T follicular helper cell (primary cell): Measurements from ENCODE around the gene SMAD3.
"Not testable (repeated sequence)": the region's sequence is repeated elsewhere in the genome, so short reads cannot be mapped to it uniquely, and the experiment has no call there.

Experiments
- DNase-seq: peaks from one replicate; pipeline ENCODE4 v3.0.0-alpha.2; 2020; ENCODE audit warnings: low read depth
- total RNA-seq, 2 experiments: gene quantifications; one replicate each; lab custom pipeline; 2026; lab: John Stamatoyannopoulos, UW

SMAD3 gene
- 80.5 to 303 reads per million in 2 experiments for total RNA-seq

DNA sequence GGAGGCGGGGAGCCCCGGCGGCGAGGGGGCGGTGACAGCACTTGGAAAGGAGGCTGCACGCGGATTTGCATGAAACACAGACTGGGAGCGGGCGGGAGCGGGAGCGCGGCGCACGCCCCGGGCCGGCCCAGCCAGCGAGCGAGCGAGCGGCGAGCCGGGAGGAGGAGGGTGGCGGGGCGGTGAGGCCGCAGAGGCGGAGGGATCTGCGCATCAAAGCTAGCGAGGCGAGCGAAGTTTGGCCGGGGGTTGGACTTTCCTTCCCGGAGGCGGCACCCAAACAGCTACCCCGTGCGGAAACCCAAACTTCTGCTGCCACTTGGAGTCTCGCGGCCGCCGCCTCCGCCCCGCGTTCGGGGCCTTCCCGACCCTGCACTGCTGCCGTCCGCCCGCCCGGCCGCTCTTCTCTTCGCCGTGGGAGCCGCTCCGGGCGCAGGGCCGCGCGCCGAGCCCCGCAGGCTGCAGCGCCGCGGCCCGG, at the start of gene SMAD3:
SMAD3 (plus strand) TSS at position 72 of the 475 bp plus-strand sequence. CDS start 553 bp downstream, outside the sequence.
- peak; percentile 59 for DNase-seq

DNA sequence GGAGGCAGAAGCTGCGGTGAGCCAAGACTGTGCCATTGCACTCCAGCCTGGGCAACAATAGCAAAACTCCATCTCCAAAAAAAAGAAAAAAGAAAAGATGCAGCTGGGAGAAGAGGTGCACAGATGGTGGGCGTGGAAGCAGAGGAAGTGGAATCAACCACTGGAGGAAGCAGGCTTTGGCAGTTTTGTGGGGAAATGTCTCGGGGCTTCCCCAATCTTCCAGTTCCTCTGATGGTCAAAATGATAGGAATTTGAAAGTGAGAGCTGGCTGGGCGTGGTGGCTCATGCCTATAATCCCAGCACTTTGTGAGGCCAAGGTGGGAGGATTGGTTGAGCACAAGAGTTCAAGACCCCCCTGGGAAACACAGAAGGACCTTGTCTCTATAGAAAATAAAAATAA, 48.1 kb upstream of the SMAD3 start:
- no peak for DNase-seq

DNA sequence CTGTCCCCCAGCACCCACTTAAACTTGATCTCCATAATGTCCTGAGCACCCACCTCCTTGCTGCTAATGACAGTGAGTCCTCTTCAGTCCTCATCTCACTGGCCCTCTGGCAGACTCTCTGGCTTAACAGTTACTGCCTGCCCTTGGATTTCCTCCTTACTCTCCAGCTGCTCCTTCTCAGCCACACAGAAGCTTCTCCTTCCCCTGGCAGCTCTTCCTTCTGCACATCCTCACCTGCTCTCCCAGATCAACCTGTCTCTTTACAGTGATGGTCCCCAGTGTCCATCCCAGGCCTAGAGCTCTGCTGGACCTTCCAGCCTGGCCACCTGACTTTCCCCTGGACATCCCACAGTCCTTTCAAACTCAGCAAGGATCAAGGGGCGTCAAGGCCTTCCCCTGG, 47.4 kb upstream of the SMAD3 start:
- no peak for DNase-seq

DNA sequence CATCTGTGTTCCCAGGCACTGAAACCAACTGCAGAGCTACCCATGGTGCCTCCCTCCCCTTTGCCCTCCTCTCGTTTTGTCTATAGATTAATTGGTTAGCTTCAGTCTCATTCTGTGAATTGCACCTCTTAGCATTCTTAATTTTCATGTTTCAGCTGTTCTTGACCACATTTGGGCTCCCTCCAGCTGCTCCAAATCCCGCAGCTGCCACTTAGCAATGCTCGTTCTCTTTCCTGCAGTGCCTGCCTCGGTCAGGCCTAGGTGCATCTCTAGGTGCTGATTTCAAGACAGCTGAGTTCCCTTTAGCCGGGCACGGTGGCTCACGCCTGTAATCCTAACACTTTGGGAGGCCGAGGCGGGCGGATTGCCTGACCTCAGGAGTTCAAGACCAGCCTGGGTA, 47.0 kb upstream of the SMAD3 start:
- no peak for DNase-seq

DNA sequence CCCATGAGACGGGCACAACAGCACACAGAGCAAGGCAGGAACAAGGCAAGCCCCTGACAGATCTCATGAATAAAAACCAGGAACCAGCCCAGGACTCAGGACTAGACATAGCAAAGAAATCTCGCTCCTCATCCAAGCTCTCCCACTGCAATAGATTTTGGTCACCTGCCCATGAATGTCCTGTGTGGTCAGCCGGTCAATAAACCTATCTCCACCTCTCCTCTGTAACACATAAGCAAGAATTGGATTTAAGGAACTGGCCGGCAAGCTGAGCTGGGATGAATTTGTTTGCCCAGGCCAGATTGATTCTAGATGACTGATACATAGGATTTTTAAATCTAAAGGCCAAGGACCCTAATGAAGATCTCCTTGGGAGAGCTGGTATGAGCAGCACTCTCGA, 46.3 kb upstream of the SMAD3 start:
- no peak for DNase-seq

DNA sequence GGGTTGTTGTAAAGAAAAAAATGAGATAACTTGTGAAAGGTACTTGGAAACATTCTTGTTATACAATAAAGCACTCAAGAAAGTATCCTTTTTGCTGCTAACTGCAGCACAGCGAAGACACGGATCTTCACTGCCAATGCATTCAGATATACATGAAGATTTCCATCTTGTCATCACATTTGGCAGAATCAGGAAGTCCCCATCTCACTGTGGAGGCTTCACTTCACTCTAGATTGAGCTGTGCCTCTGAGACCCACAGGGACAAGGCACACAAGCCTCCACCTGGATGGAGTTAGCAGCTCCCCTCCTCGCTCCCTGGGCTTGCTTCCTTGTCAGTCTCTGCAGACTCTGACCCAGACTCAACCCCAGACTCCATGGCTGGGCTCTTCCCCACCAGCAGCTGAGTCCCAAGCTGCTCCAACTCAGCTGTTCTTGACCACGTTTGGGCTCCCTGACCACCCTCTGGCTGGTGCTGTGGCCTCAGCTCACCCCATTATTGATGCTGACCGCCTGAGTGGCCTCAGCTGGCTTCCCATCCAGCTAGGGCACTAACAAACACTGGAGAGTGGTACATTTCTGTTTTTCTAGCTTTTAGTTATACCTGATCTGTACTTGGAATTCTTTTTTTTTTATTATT, 45.4 kb upstream of the SMAD3 start:
- no peak for DNase-seq

DNA sequence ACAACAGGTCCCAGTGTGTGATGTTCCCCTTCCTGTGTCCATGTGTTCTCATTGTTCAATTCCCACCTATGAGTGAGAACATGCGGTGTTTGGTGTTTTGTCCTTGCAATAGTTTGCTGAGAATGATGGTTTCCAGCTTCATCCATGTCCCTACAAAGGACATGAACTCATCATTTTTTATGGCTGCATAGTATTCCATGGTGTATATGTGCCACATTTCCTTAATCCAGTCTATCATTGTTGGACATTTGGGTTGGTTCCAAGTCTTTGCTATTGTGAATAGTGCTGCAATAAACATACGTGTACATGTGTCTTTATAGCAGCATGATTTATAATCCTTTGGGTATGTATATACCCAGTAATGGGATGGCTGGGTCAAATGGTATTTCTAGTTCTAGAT, 44.7 kb upstream of the SMAD3 start:
- not testable (repeated sequence) for DNase-seq

DNA sequence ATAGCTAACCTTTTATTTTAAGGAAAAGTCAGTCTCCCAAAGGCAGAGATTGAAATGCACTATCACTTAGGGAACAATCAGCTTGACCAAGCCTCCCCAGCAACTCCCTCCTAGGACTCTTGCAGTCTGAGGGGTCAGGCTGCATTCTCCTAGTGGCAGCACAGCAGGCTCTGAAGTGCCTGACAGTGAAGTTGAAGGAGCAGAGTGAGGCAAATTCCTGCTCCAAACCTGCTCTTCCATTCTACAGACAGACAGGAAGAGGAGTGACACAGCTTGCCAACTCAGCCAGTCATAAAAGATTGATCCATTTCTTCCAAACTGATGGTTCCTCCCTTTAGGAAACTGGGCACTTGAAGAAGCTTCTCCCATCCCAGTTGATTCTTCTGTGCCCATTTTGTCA, 43.9 kb upstream of the SMAD3 start:
- DNase-seq, result no peak

DNA sequence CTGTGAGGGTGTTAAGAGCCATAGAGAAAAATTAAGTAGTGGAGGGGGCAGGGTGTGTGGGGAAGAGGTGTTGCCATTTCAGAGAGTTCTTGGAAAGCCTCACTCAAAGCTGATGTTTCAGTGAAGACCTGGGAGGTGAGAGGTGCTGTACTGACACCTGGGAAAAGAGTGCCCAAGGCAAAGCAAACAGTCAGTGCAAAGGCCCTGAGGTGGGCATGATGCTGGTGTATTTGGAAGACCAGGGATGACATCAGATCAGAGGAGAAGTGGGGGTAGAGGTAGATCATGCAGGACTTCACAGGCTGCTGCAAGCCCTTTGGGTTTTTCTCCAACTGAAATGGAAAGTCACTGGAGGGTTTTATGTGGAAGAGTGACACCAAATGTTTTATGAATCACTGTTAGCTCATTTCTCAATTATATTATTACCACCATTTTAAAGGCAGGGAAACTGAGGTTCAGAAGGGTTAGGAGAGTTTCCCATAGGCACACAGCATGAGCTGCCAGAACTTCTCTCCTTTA, 42.8 kb upstream of the SMAD3 start:
- no peak for DNase-seq

DNA sequence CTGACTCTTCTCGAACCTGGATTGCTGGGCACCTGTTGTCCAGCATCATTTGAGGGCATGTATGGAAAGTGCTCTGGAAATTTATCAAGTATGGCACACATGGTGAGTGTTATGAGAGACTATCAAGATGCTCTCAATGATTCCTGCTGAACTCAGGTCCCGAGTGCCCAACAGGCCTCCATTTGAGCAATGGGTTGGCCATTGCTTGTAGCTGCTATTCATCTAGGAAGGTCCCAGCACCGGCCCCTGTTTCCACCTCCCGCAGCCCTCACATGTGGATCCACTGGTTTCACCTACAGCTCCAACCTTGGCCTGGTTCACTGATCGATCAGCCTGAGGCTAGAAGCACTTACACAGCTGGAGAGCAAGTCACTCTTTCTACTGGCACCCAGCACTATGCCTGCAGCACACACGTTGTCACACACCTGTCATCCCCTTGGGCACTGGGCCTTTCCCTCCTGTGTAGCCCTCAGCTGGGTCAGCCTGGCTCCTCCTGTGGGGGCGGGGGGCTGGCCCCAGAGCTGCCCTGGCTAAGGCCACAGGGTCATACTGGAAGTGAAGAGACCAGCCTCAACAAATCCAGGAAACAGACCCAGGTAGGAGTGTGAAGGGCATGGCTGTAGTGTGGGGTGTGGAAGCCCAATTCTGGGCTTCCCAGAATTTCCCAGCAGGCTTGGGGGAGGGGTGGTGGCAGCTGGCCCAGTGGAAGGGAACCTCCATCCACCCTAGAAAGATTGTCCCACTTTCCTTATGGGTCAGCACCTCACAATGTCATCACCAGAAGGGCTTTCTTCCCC, 41.7 kb upstream of the SMAD3 start:
- DNase-seq, result no peak

DNA sequence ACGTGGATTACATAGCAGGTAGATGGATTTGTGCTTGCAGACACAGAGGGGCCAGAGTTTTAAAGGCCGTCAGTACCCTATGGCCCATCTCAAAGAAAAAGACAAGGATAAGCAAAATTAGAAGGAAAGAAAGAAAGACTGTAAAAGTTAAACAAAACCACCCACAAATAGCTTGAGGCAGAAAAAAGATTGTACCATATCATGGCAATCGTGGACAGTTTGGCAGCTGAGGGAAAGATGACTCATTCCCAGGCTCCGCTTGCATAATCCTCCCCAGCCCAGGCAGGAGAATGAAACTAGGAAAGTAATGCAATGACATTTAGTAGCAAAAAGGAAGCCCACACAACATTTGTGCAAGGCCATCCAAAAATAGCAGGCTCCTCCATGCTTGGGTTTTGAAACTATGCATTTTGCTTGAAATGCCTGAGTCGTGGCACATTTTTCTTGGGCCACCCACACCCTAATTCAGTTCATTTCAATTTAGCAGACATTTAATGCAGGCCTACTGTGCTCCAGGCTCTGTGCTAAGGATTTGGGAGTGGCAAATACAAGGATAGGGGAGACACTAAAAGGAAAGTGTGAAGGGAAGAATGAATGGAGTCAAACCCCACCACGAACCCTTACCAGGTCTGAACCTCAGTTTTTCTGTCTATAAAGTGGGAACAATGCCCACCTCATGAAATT, 40.9 kb upstream of the SMAD3 start:
- no peak for DNase-seq

DNA sequence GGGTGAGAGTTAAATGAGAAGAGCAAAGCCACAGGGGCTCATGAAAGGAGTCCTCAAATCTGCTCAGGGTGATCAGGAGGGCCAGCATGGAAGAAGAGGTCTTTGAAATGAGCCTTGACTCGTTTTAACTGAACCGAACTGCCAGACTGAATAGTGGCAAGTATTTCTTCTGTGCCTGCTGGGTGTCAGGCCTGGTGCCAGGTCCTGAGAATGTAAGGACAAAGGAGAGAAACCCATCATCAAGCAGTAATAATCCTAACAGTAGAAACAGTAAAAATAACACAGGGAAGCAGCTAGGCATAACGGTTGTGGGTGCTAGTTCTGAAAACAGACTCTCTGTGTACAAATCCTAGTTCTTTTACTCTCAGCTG, 40.4 kb upstream of the SMAD3 start:
- no peak for DNase-seq

DNA sequence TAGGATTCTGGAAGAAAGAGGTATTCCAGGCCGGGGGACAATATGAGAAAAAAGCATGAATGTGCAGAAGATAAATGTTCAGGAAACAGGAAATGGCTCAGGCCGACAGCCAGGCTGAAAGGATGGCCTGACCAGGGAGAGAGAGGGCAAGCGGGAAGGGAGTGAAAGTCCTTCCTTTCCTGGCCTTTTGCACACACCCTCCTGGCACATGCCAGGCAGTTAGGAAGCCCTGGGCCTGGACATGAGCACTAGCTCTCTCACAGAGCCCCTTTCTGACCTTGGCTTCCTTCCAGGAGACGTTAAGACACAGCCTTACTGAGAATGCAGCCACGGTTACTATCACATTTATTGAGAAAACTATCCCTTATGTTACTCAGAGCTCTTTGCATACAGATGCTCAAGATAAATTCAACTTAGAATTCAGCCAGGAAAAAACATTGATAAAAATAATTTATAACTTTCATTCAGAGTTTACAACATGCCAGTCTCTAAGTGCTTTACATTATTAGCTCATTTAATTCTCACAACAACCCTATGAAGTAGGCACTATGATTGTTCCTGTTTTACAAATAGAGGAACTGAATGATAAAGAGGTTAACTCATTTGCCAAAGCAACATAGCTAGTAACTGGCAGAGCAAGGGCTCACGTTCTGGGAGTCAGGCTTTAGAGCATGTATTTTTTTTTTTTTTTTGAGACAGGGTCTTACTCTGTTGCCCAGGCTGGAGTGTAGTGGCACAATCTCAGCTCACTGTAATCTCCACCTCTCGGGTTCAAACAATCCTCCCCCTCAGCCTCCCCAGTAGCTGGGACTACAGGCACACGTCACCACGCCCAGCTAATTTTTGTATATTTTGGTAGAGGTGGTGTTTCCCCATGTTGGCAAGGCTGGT, 39.4 kb upstream of the SMAD3 start:
- no peak for DNase-seq

DNA sequence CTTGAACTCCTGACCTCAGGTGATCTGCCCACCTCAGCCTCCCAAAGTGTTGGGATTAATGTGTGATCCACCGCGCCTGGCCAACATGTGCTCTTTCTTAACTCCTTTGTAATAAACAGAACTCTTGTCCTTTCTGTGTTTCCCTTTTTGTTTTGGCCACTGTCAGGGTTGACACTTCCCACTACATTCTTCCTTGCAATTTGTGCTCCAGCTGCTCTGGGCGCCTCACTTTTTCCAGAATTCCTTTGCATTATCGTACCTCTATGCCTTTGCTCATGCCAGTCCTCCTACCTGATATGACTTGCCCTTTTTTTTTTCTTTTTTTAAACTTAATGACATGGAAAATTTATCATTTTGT, 38.8 kb upstream of the SMAD3 start:
- DNase-seq, result no peak

DNA sequence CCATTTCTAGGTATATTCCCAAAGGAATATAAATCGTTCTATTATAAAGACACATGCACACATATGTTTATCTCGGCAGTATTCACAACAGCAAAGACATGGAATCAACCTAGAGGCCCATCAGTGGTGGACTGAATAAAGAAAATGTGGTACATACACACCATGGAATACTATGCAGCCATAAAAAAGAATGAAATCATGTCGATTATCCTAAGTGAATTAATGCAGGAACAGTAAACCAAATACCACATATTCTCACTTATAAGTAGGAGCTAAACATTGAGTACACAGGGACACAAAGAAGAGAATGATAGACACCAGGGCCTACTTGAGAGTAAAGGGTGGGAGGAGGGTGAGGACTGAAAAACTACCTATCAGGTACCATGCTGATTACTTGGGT, 37.0 kb upstream of the SMAD3 start:
- not testable (repeated sequence) for DNase-seq

DNA sequence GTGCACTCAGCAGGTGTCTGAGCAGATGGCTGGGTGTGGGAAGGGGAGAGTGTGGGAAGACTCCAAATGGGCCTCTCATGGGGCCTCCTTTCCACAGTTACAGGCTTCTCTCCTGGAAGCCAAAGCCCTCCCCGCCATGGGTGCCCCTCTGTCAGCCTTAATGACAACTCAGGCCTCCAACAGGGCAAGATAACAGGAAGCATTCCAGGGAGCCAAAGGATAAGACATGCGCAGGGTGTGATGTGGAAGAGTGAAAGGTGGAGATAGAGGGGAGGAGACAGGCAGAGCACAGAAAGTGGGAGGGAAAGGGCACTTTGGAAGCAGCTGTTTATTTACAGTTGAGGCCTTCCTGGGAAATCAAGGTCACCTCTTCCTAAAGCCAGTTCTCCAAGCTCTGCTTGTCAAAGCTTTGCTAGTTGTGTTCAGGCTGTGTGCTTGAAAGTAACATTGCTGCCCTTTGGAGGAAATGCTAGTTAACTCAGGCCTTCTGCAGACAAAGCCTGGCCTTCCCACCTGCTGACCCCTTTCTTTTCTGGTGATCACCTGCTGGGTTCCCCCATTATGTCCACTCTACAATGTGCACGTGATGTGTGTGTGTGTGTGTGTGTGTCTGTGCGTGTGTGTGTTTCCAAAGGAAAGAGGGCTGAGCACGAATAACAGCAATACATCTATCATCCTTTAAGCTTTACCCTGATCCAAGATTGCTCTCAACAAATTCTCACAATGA, 35.2 kb upstream of the SMAD3 start:
- no peak for DNase-seq

DNA sequence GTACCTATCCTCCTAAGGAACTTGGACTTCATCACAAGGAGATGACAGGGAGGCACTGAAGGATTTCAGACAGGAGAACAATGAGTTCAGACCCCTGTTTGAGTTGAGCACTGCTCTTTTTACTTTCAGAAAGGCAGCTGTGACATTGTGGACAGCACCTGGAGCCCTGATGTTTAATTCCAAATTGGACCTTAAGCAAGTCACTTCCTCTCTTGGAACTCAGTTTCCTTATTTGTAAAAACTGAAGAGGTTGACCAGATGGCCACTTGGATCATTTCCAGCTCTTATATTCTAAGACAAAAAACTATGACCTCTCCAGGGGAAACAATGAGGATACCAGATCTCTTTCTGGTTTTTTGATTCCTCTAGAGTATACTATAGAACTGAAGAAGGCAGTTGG, 34.1 kb upstream of the SMAD3 start:
- DNase-seq, result no peak

DNA sequence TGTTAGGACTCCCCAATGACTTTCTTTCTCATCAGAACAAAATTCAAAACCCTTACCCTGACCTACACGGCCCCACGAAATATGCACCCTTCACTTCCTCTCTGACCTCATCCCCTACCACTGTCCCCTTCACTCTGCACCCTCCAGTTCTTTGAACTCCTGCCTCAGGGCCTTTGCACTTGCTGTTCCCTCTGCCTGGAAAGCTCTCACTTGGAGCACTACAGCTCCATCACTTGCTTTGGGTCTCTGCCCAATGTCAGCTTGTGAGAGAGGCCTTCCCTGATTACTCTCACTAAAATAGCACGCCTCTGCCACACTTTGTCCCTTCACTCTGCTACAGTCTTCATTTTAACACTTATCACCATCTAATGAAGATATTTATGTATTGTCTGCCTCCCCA, 32.8 kb upstream of the SMAD3 start:
- DNase-seq, result no peak

DNA sequence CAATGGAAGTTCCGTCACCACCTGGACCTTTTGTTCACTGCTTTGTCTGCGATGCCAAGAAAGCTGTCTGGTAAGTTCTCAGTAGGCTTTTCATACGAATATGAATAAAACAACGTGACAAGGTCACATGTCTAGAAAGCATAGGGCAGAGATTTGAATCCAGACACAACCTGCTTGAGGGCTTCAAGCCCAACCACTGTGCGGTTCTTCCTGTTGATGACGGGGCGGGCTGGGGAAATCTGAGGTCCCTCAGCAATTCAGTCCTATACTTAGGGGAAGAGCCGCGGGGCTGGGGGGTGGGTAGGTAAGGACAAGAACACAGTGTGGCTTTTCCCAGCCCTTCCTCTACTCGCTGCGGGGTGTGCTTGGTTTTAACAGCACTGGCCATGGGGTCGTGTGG, 32.4 kb upstream of the SMAD3 start:
- peak; percentile 5 for DNase-seq

DNA sequence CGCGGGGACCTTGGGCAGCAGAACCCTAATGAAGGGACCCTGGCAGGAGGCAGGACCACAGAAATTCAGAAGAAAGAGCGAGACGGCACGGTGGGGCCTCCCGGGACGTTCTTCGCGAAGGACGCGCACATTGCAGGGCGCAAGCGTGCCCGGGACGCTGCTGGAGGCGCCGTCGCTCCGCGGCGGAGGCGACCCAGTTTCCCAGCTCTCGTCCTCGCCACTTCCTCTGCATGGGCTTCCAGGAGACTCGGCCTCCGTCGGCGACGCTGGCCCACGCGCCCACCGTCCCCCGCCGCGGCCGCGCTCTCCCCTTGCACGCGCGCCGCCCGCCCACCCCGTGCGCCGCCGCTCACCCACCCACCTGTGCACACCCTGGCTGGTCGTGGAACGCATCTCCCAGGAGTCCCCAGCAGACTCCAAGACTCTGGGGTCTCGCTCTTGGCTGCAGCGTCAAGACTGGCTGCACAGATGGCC, 31.8 kb upstream of the SMAD3 start:
- no peak for DNase-seq

DNA sequence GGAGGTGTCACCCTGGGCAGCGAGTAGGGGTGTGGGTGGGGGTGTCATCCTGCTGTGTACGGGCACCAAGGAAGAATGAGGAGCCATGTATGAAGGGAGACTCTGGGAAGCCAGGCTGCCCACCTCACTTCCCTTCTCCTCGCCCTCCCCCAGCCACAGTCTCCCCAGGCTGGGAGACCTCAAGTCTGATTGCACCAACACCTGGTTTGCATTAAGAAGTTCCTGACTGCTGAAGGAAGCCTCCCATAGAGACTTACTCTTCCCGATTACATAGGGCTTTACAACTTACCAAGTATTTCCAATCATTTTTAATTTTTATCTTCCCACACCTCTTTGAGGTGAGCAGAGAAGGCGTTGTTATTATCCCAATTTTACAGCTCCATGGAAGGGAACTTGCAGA, 29.5 kb upstream of the SMAD3 start:
- DNase-seq, result no peak
